H1 (cell line): ENCODE results near the gene HSFX2.

Source experiments
- EGR1 ChIP-seq: IDR thresholded peaks from 2 replicates; pipeline ENCODE4 v1.6.1; 2011; ENCODE audit warnings: low read depth, low read length, borderline replicate concordance
- EP300 ChIP-seq, 2 experiments: IDR thresholded peaks; 1 replicate in 1 of 2; 2 replicates in 1 of 2; pipeline ENCODE4 v1.6.1; 2011 to 2012; ENCODE audit warnings: low read depth in 2 of 2, low read length in 2 of 2, mild to moderate bottlenecking in 2 of 2, borderline replicate concordance in 1 of 2, inconsistent platforms in 1 of 2, moderate library complexity in 1 of 2
- HDAC6 ChIP-seq: IDR thresholded peaks from one replicate; pipeline ENCODE4 v1.7.1; 2012; ENCODE audit warnings: low read depth, mild to moderate bottlenecking, inconsistent platforms, low read length, moderate library complexity
- KDM1A ChIP-seq: fragments of 200-600, 300-600 bp; sonication (generic); IDR thresholded peaks from 2 replicates; pipeline ENCODE4 v1.7.1; 2016; ENCODE audit warnings: mild to moderate bottlenecking, low read length, borderline replicate concordance
- POLR2A ChIP-seq, 2 experiments: IDR thresholded peaks; 1 replicate in 1 of 2; 2 replicates in 1 of 2; pipeline ENCODE4 v1.6.1; 2011; ENCODE audit warnings: low read depth in 2 of 2, low read length in 2 of 2, mild to moderate bottlenecking in 2 of 2; ENCODE audit errors: control extremely low read depth in 1 of 2
- RFX5 ChIP-seq: IDR thresholded peaks from 2 replicates; pipeline ENCODE4 v1.6.1; 2011; ENCODE audit warnings: low read depth, low read length, improper control_type of control experiment, borderline replicate concordance
- SIN3A ChIP-seq, 2 experiments: IDR thresholded peaks in 1 of 2; conservative IDR thresholded peaks in 1 of 2; 2 replicates each; pipeline ENCODE4 v1.6.1; 2011 to 2012; ENCODE audit warnings: low read length in 2 of 2, improper control_type of control experiment in 1 of 2, low read depth in 1 of 2, mild to moderate bottlenecking in 1 of 2
- TEAD4 ChIP-seq: IDR thresholded peaks from 2 replicates; pipeline ENCODE4 v1.6.1; 2012; ENCODE audit warnings: low read depth, low read length, inconsistent platforms, mixed read lengths
- TF ChIP-seq, protein P1 (sequence below), 3 experiments: IDR thresholded peaks; 1 replicate in 2 of 3; 2 replicates in 1 of 3; pipeline versions ENCODE4 v1.5.1 to v1.6.1; 2011; ENCODE audit warnings: low read length in 3 of 3, mild to moderate bottlenecking in 3 of 3, inconsistent platforms in 2 of 3, low read depth in 1 of 3, moderate library complexity in 1 of 3; ENCODE audit not compliant: insufficient read depth in 1 of 3; ENCODE audit errors: control extremely low read depth in 1 of 3
- TF ChIP-seq, protein P2 (sequence below): IDR thresholded peaks from 2 replicates; pipeline ENCODE4 v1.6.1; 2012; ENCODE audit warnings: inconsistent platforms

DNA sequence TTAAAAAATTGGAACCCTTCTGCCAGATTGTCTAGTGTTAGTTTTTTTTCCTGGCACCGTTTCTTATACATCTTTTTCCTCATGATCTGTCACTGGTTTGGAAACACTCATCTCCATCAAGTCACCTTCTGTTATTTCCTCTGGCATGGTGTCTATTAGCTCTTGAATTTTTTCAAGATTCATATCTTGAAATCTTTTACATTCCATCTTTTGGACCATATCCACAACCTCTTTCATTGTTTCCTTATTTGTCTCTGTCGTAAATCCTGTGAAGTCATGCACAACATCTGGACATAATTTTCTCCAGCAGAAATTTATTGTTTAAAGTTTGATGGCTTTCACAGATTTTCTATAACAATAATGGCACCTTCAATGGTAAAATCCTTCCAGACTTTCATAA, 46.7 kb upstream of the HSFX2 start:
- no peak for TF ChIP-seq RFX5
- TF ChIP-seq, protein P1, sequence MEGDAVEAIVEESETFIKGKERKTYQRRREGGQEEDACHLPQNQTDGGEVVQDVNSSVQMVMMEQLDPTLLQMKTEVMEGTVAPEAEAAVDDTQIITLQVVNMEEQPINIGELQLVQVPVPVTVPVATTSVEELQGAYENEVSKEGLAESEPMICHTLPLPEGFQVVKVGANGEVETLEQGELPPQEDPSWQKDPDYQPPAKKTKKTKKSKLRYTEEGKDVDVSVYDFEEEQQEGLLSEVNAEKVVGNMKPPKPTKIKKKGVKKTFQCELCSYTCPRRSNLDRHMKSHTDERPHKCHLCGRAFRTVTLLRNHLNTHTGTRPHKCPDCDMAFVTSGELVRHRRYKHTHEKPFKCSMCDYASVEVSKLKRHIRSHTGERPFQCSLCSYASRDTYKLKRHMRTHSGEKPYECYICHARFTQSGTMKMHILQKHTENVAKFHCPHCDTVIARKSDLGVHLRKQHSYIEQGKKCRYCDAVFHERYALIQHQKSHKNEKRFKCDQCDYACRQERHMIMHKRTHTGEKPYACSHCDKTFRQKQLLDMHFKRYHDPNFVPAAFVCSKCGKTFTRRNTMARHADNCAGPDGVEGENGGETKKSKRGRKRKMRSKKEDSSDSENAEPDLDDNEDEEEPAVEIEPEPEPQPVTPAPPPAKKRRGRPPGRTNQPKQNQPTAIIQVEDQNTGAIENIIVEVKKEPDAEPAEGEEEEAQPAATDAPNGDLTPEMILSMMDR (IDR thresholded peaks at IDR 0.05; ENCODE audit: control extremely low read depth in 1 of 3, insufficient read depth in 1 of 3, low read depth in 1 of 3, low read length in 3 of 3): no peak
- TF ChIP-seq EP300 (IDR thresholded peaks at IDR 0.05; ENCODE audit: borderline replicate concordance in 1 of 2, low read depth in 2 of 2, low read length in 2 of 2): no peak
- TF ChIP-seq, protein P2, sequence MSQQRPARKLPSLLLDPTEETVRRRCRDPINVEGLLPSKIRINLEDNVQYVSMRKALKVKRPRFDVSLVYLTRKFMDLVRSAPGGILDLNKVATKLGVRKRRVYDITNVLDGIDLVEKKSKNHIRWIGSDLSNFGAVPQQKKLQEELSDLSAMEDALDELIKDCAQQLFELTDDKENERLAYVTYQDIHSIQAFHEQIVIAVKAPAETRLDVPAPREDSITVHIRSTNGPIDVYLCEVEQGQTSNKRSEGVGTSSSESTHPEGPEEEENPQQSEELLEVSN: no peak
- TF ChIP-seq SIN3A (conservative IDR thresholded peaks at IDR 0.05 in 1 of 2, IDR thresholded peaks at IDR 0.05 in 1 of 2; ENCODE audit: low read depth in 1 of 2, low read length in 2 of 2): no peak
- TF ChIP-seq TEAD4: no peak
- no peak for TF ChIP-seq KDM1A
- no peak for TF ChIP-seq HDAC6
- no peak for TF ChIP-seq EGR1
- TF ChIP-seq POLR2A (IDR thresholded peaks at IDR 0.05; ENCODE audit: control extremely low read depth in 1 of 2, low read depth in 2 of 2, low read length in 2 of 2): no peak
